H9 (cell line): ENCODE data around the gene LCMT2. TPM values are rescaled to one million over a fixed set of nuclear protein-coding genes. Genes with fewer than 3 reads are reported as not detected.

Experiments used
- DNase-seq: peaks from one replicate; pipeline ENCODE4 v3.0.0-alpha.2; 2017
- H2AFZ ChIP-seq: one replicate; pipeline ENCODE4 v1.6.1; 2013; ENCODE audit warnings: mild to moderate bottlenecking, low read length, control low read depth, moderate library complexity
- H2AK5ac ChIP-seq: 2 replicates; pipeline ENCODE4 v1.6.1; 2013; ENCODE audit warnings: low read length, control low read depth, mixed read lengths; ENCODE audit not compliant: insufficient read length
- H2BK120ac ChIP-seq: one replicate; pipeline ENCODE4 v1.6.1; 2013; ENCODE audit warnings: low read depth, mild to moderate bottlenecking, low read length, control low read depth, inconsistent platforms; ENCODE audit not compliant: poor library complexity, severe bottlenecking
- H2BK12ac ChIP-seq: 2 replicates; pipeline ENCODE4 v1.6.1; 2013; ENCODE audit warnings: low read length, control low read depth, mixed read lengths, low read depth; ENCODE audit not compliant: insufficient read length
- H2BK15ac ChIP-seq: 2 replicates; pipeline ENCODE4 v1.6.1; 2013; ENCODE audit warnings: low read depth, low read length, control low read depth
- H2BK20ac ChIP-seq: one replicate; pipeline ENCODE4 v1.6.1; 2013; ENCODE audit warnings: low read depth, mild to moderate bottlenecking, low read length, control low read depth, inconsistent platforms; ENCODE audit not compliant: poor library complexity, severe bottlenecking
- H2BK5ac ChIP-seq: 2 replicates; pipeline ENCODE4 v1.6.1; 2013; ENCODE audit warnings: low read length, control low read depth, mixed read lengths; ENCODE audit not compliant: insufficient read length
- H3K14ac ChIP-seq: 2 replicates; pipeline ENCODE4 v1.6.1; 2013; ENCODE audit warnings: low read length, control low read depth; ENCODE audit not compliant: insufficient read depth
- H3K18ac ChIP-seq: 2 replicates; pipeline ENCODE4 v1.6.1; 2013; ENCODE audit warnings: low read depth, mild to moderate bottlenecking, mixed read lengths, low read length, control low read depth; ENCODE audit not compliant: insufficient read length
- H3K23ac ChIP-seq: 2 replicates; pipeline ENCODE4 v1.6.1; 2013; ENCODE audit warnings: low read length, control low read depth, mixed read lengths, low read depth; ENCODE audit not compliant: insufficient read length
- H3K23me2 ChIP-seq: 2 replicates; pipeline ENCODE4 v1.6.1; 2013; ENCODE audit warnings: low read depth, mild to moderate bottlenecking, mixed read lengths, low read length, control low read depth; ENCODE audit not compliant: insufficient read length, poor library complexity, severe bottlenecking
- H3K27ac ChIP-seq: 2 replicates; pipeline ENCODE4 v1.5.1; 2013; ENCODE audit warnings: low read length, control low read depth, mixed read lengths, low read depth; ENCODE audit not compliant: insufficient read length
- H3K27me3 ChIP-seq: 2 replicates; pipeline ENCODE4 v1.6.1; 2013; ENCODE audit warnings: low read length, control low read depth, inconsistent platforms; ENCODE audit not compliant: insufficient read depth
- H3K4ac ChIP-seq: 2 replicates; pipeline ENCODE4 v1.6.1; 2013; ENCODE audit warnings: low read depth, mild to moderate bottlenecking, control low read depth, inconsistent platforms, low read length, moderate library complexity
- H3K4me1 ChIP-seq: 2 replicates; pipeline ENCODE4 v1.6.1; 2013; ENCODE audit warnings: low read length, control low read depth, inconsistent platforms; ENCODE audit not compliant: insufficient read depth
- H3K4me2 ChIP-seq: 2 replicates; pipeline ENCODE4 v1.6.1; 2013; ENCODE audit warnings: low read length, control low read depth, mixed read lengths; ENCODE audit not compliant: insufficient read length, insufficient read depth
- H3K56ac ChIP-seq: 2 replicates; pipeline ENCODE4 v1.6.1; 2013; ENCODE audit warnings: low read depth, mild to moderate bottlenecking, mixed read lengths, low read length, control low read depth; ENCODE audit not compliant: insufficient read length
- H3K79me1 ChIP-seq: 2 replicates; pipeline ENCODE4 v1.6.1; 2013; ENCODE audit warnings: low read depth, mild to moderate bottlenecking, moderate library complexity, low read length, control low read depth, inconsistent platforms; ENCODE audit not compliant: insufficient read depth, poor library complexity, severe bottlenecking
- H3K79me2 ChIP-seq: 2 replicates; pipeline ENCODE4 v1.6.1; 2013; ENCODE audit warnings: low read length, control low read depth, inconsistent platforms; ENCODE audit not compliant: insufficient read depth
- H3K9ac ChIP-seq: 2 replicates; pipeline ENCODE4 v1.6.1; 2013; ENCODE audit warnings: low read length, control low read depth, mixed read lengths; ENCODE audit not compliant: insufficient read length; ENCODE audit errors: extremely low read depth
- H3K9me3 ChIP-seq: one replicate; pipeline ENCODE4 v1.6.1; 2013; ENCODE audit warnings: low read depth, low read length, inconsistent platforms; ENCODE audit not compliant: control insufficient read depth
- H3T11ph ChIP-seq: one replicate; pipeline ENCODE4 v1.6.1; 2013; ENCODE audit warnings: mild to moderate bottlenecking, low read length, control low read depth, inconsistent platforms
- H4K20me1 ChIP-seq: one replicate; pipeline ENCODE4 v1.6.1; 2013; ENCODE audit not compliant: control insufficient read depth, insufficient read length, insufficient read depth
- H4K5ac ChIP-seq: 2 replicates; pipeline ENCODE4 v1.6.1; 2013; ENCODE audit warnings: low read depth, mild to moderate bottlenecking, mixed read lengths, low read length, control low read depth; ENCODE audit not compliant: insufficient read length
- H4K8ac ChIP-seq: replicated peaks from 2 replicates; pipeline ENCODE4 v1.6.1; 2013; ENCODE audit warnings: low read length, control low read depth, mixed read lengths, low read depth; ENCODE audit not compliant: insufficient read length
- H4K91ac ChIP-seq: 2 replicates; pipeline ENCODE4 v1.6.1; 2013; ENCODE audit warnings: low read depth, mild to moderate bottlenecking, moderate library complexity, mixed read lengths, low read length, control low read depth; ENCODE audit not compliant: insufficient read length
- H3K27ac Mint-ChIP-seq, 3 experiments: 2 replicates in 2 of 3; 3 replicates in 1 of 3; pipeline ENCODE4 v1.8.0; 2020 to 2021; ENCODE audit warnings: mixed read lengths in 3 of 3, mild to moderate bottlenecking in 1 of 3, moderate library complexity in 1 of 3
- H3K27me3 Mint-ChIP-seq: 2 replicates; pipeline ENCODE4 v1.8.0; 2021; ENCODE audit warnings: low read depth, mild to moderate bottlenecking, moderate library complexity, mixed read lengths
- H3K36me3 Mint-ChIP-seq, 3 experiments: 2 replicates in 2 of 3; 3 replicates in 1 of 3; pipeline ENCODE4 v1.8.0; 2020 to 2021; ENCODE audit warnings: low read depth in 3 of 3, mixed read lengths in 3 of 3; ENCODE audit not compliant: insufficient read depth in 1 of 3
- H3K4me1 Mint-ChIP-seq, 2 experiments: 2 replicates each; pipeline ENCODE4 v1.8.0; 2020; ENCODE audit warnings: mixed read lengths in 2 of 2
- H3K4me3 Mint-ChIP-seq, 2 experiments: 2 replicates in 1 of 2; 3 replicates in 1 of 2; pipeline ENCODE4 v1.8.0; 2020 to 2021; ENCODE audit warnings: mild to moderate bottlenecking in 2 of 2, mixed read lengths in 2 of 2, moderate library complexity in 1 of 2
- H3K9me3 Mint-ChIP-seq, 2 experiments: 2 replicates in 1 of 2; 3 replicates in 1 of 2; pipeline ENCODE4 v1.8.0; 2020; ENCODE audit warnings: mild to moderate bottlenecking in 2 of 2, mixed read lengths in 2 of 2, moderate library complexity in 1 of 2
- CTCF ChIP-seq: fragments of 200-600 bp; sonication (generic); conservative IDR thresholded peaks from 3 replicates; pipeline ENCODE4 v1.8.0; 2021; ENCODE audit warnings: antibody characterized with exemption, mild to moderate bottlenecking
- WGBS: extraction: QIAGEN DNeasy Blood & Tissue Kit; methylation state at CpG from one replicate; pipeline ENCODE4 v1.1.7; 2013; ENCODE audit warnings: missing lambda C conversion rate, low lambda C conversion rate, mixed read lengths; ENCODE audit not compliant: insufficient read length; ENCODE audit errors: extremely low coverage; 5-methylcytosine and 5-hydroxymethylcytosine counted together
- total RNA-seq: library from RNA; stranded (reverse); gene quantifications from 2 replicates; pipeline ENCODE4 v1.2.1, GENCODE V29; 2021

Gene LCMT2
- total RNA-seq, 1 experiment from 2014 or later: 16.5 TPM

GRCh38 chr15:43316971-43317346 is 13.4 kb downstream of the LCMT2 start:
- no peak overlapping the region for H2BK120ac ChIP-seq
- H3K27me3 Mint-ChIP-seq: peaks cover 31% of the 10 kb centered on the region
- H3K23me2 ChIP-seq: no peaks in the 10 kb centered on the region
- H3K27ac Mint-ChIP-seq: no peak overlapping the region
- H2BK20ac ChIP-seq: no peak overlapping the region
- no peak for TF ChIP-seq CTCF
- no peak for DNase-seq
- no peak overlapping the region for H3K4me2 ChIP-seq
- H3K9me3 ChIP-seq: no peaks in the 10 kb centered on the region
- H2BK5ac ChIP-seq: no peak overlapping the region
- H2AK5ac ChIP-seq: no peak overlapping the region
- H3K4me1 ChIP-seq: no peaks in the 10 kb centered on the region
- no peaks in the 10 kb centered on the region for H3K9me3 Mint-ChIP-seq
- H3K27ac ChIP-seq: no peak overlapping the region
- H3T11ph ChIP-seq: no peak overlapping the region
- H3K4me1 Mint-ChIP-seq: peaks cover 3 to 5% of the 10 kb centered on the region in 2 experiments; a peak in 2 of 4 replicates
- H3K4me3 Mint-ChIP-seq: no peak overlapping the region
- no peak overlapping the region for H4K8ac ChIP-seq
- no peak overlapping the region for H4K5ac ChIP-seq
- H3K9ac ChIP-seq: no peak overlapping the region
- no peaks in the 10 kb centered on the region for H3K79me1 ChIP-seq
- no peaks in the 10 kb centered on the region for H3K79me2 ChIP-seq
- H2BK15ac ChIP-seq: no peak overlapping the region
- no peak overlapping the region for H3K18ac ChIP-seq
- no peak overlapping the region for H2AFZ ChIP-seq
- no peaks in the 10 kb centered on the region for H4K20me1 ChIP-seq
- H3K14ac ChIP-seq: no peak overlapping the region
- no peaks in the 10 kb centered on the region for H3K36me3 Mint-ChIP-seq
- H3K27me3 ChIP-seq: no peaks in the 10 kb centered on the region
- WGBS: no CpG with 5 or more reads among the region's 1 CpG
- H3K56ac ChIP-seq: no peak overlapping the region
- no peak overlapping the region for H4K91ac ChIP-seq
- H3K4ac ChIP-seq: no peak overlapping the region
- H2BK12ac ChIP-seq: no peak overlapping the region
- no peak overlapping the region for H3K23ac ChIP-seq
